K562 (cell line): ENCODE data around the gene NFATC2.
"Not testable (repeated sequence)": the region's sequence is repeated elsewhere in the genome, so short reads cannot be mapped to it uniquely, and the experiment has no call there.

ENCODE experiments used
- CUX1 ChIP-seq: fragments of 200-800 bp; sonication (Bioruptor generic); IDR thresholded peaks from 2 replicates; pipeline ENCODE4 v1.6.1; 2016; ENCODE audit warnings: missing genetic modification characterization, missing compliant biosample characterization
- EZH2 ChIP-seq: IDR thresholded peaks from 2 replicates; pipeline ENCODE4 v1.6.1; 2012; ENCODE audit warnings: low read depth, mild to moderate bottlenecking, inconsistent platforms, low read length, borderline replicate concordance
- ZNF263 ChIP-seq: sonication (generic); formaldehyde crosslinking; IDR thresholded peaks from 2 replicates; pipeline ENCODE4 v1.8.0; 2022; ENCODE audit warnings: mild to moderate bottlenecking, missing genetic modification reagents, borderline replicate concordance

- TF ChIP-seq CUX1 (CRISPR knock-in tag); EZH2; ZNF263: not testable (repeated sequence)
Observed at GRCh38 chr20:51476106-51476505, 66.4 kb downstream of the NFATC2 start.
